ENCODE measurements around the gene ATP11C.
"Not testable (repeated sequence)": the region's sequence is repeated elsewhere in the genome, so short reads cannot be mapped to it uniquely, and the experiment has no call there.

The ATP11C gene

DNA sequence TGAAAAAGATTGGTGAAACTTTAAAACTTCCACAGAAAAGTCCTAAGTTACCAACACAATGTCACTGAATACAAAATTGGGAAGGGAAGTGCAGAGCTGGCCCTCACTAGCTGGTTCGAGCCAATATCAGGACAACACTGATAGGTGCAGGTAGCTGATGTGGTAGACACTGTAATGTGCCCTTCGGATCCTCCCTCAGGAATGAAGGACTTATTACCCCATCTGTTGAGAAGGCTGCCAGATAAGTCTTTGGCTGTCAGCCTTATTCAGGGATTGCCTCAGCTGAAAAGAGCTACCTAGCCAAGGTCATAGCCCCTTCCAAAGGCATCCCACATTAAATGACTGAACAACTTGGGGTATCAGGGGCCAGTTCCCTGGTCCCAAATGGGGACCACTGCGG lies 230.2 kb downstream of the ATP11C start:
- no peak for DNase-seq

DNA sequence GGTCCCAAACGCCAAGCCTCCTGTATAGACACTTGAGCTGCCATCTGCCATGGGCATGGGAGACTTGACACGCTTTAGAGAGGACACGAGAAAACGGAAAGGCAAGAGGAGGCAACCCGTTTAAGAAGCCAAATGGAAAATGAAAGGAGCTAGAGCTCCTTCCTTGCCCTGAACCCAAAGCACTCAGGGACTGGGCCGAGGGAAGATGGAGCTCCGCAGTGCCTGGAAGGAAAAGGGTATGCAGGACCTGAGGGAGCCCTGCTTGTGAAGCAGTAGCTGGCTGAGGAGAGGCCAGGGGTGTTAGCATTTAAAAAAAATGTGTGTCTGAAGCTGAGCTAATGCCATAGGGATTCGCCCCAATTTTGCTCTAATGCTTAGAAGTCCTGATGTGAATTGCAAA lies 239.9 kb downstream of the ATP11C start:
- no peak for DNase-seq

DNA sequence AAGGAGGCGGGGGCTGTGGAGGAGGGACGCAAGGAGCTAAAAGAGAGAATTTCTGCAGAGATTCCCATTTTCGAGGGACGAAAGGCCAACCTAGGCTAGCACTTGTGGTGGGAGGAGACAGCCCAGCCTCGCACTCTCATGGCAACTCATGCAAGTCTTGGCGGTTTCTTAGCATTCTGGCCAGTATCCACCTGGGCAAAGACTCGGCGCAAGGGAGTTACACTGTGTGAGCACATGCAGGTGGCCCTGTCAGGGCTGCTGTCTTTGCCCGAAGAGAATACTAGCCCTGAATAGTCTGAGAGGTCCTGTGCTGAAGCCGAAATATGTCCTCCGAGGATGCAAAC lies 240.4 kb downstream of the ATP11C start:
- DNase-seq, result no peak

DNA sequence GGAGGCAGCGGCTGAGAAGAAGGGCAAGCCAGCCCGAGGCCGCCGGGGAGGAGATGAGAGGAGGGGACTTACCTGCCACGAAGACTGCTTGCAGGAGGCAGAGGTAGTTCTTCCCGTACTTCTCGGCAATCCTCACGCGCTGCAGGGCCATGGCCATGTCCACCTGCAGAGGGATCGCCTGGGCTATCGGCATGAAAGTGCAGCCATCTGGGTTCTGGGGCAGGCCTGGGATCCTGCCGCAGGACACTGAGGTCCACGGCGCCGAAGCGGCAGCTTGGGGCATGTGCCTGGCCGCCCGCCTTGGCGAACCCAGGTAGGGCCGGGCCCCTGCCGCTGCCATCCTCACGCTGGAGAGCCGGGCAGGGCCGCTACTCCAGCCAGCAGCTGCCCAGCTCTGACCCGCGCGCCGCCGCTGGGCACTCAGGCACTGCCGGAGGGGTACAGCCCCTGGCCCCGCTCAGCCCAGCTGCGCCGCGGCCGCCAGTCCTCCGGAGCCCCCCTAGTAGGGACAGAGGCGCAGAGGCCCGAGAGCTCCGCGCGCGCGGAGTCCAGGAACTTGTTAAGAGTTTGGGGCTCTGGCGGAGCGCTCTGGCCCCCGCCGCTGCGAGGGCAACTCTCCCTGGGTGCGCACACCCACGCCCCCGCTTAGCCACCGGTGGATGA lies 240.9 kb downstream of the ATP11C start:
- DNase-seq, result no peak

DNA sequence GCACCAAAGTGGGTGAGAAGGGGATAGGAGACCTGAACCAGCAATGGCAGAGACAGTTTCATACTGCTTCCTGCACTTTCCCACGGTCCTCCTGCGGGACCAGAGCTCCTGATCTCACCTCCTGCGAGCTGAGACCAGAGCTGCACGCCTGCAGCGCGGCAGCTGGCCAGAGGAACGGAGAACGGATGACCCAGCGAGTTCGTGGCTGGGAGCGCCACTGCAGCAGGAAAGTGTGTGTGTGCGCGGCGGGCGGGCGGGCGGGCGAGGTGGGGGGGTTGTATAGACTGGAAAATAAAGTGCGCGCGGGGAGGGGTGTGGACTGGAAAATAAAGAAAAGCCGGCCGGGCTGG lies 241.4 kb downstream of the ATP11C start:
- no peak for DNase-seq

DNA sequence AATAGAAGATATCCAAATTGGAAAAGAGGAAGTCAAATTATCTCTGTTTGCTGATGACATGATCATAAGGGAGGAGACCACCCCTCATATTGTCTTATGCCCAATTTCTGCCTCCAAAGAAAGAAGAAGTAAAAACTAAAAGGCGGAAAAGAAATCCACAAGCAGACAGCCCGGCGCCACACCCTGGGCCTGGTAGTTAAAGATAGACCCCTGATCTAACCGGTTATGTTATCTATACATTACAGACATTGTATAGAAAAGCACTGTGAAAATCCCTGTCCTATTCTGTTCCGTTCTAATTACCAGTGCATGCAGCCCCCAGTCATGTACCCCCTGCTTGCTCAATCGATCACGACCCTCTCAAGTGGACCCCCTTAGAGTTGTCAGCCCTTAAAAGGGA lies 247.7 kb downstream of the ATP11C start:
- not testable (repeated sequence) for DNase-seq

DNA sequence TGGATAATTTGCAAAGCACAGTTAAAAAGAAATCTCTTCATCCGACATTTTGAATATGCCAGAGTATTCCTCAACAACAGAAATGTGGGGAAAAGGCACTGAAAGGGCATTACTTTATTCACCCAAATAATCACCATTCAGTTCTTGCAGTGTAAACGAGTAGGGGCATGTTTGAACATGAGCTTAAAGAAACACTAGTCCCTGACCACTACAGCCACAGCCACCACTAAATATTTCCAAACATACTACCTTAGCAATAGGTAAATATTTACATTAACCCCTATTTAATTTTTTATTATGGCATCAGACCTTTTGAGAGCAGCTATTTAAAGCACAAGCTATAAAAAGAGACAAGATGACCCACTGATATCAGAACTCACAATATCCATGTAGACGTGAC lies 252.5 kb downstream of the ATP11C start:
- DNase-seq, result no peak
